Measurements from ENCODE around the gene GYPC. TPM values are rescaled to one million over a fixed set of nuclear protein-coding genes. Genes with fewer than 3 reads are reported as not detected.

Gene GYPC
- polyA plus RNA-seq, 1 donor (not counting 4 experiments of a cell fraction or from before 2014, with no cell fraction given): not detected

GRCh38 chr2:126656431-126657147 lies 631 bp downstream of the GYPC start:
- TF ChIP-seq EZH2 (IDR thresholded peaks at IDR 0.05; ENCODE audit: low read length) (no peak), CTCF (optimal IDR thresholded peaks at IDR 0.05 in 1 of 3, IDR thresholded peaks at IDR 0.05 in 1 of 3, conservative IDR thresholded peaks at IDR 0.05 in 1 of 3; ENCODE audit: extremely low read depth in 1 of 3, insufficient read depth in 2 of 3, low read length in 3 of 3) (no peak)
- no peaks in the 10 kb centered on the region for H3K9me3 ChIP-seq (ENCODE audit: control insufficient read depth, low read depth, low read length)
- H3K4me1 ChIP-seq (ENCODE audit: control insufficient read depth, extremely low read depth, insufficient read depth, low read length): no peaks in the 10 kb centered on the region
- H3K4me3 ChIP-seq (ENCODE audit: control insufficient read depth in 2 of 3, extremely low read depth in 1 of 3, insufficient read depth in 2 of 3, low read depth in 1 of 3, low read length in 3 of 3): no peak overlapping the region
- H4K20me1 ChIP-seq (ENCODE audit: control insufficient read depth, extremely low read depth, insufficient read depth, low read length): no peaks in the 10 kb centered on the region
- no peaks in the 10 kb centered on the region for H3K9me1 ChIP-seq (ENCODE audit: control insufficient read depth, extremely low read depth, insufficient read depth, low read length)
- H3K27me3 ChIP-seq (ENCODE audit: control insufficient read depth, extremely low read depth, insufficient read depth, low read length): peaks cover 8% of the 10 kb centered on the region
- H3K36me3 ChIP-seq (ENCODE audit: control insufficient read depth in 2 of 2, extremely low read depth in 1 of 2, insufficient read depth in 2 of 2, low read length in 2 of 2): no peaks in the 10 kb centered on the region
- no peak overlapping the region for H2AFZ ChIP-seq (ENCODE audit: control insufficient read depth, low read length)
- dilution Hi-C loops (cut with MboI; ENCODE audit: extremely low pct_ligation_motif_present, low sequenced_read_pairs): no loop called here
- H3K27ac ChIP-seq (ENCODE audit: control insufficient read depth, insufficient read depth, low read length): no peak overlapping the region
- H3K4me2 ChIP-seq (ENCODE audit: control insufficient read depth, extremely low read depth, insufficient read depth, low read depth, low read length): peak overlapping the region; percentile 16
- FAIRE-seq (no peak), DNase-seq (ENCODE audit: low read depth, low spot score) (no peak)
- H3K79me2 ChIP-seq (ENCODE audit: control insufficient read depth, insufficient read depth, low read length): no peaks in the 10 kb centered on the region
- H3K9ac ChIP-seq (ENCODE audit: control insufficient read depth, extremely low read depth, insufficient read depth, low read length): no peak overlapping the region

- no peak overlapping the region for H3K4me2 ChIP-seq (ENCODE audit: control insufficient read depth, extremely low read depth, insufficient read depth, low read depth, low read length)
- no peak overlapping the region for H3K4me3 ChIP-seq (ENCODE audit: control insufficient read depth in 2 of 3, extremely low read depth in 1 of 3, insufficient read depth in 2 of 3, low read depth in 1 of 3, low read length in 3 of 3)
- no peaks in the 10 kb centered on the region for H3K36me3 ChIP-seq (ENCODE audit: control insufficient read depth in 2 of 2, extremely low read depth in 1 of 2, insufficient read depth in 2 of 2, low read length in 2 of 2)
- dilution Hi-C loops (cut with MboI; ENCODE audit: extremely low pct_ligation_motif_present, low sequenced_read_pairs): no loop called here
- peaks cover 8% of the 10 kb centered on the region for H3K27me3 ChIP-seq (ENCODE audit: control insufficient read depth, extremely low read depth, insufficient read depth, low read length)
- no peak for TF ChIP-seq EZH2 (IDR thresholded peaks at IDR 0.05; ENCODE audit: low read length)
- TF ChIP-seq CTCF (optimal IDR thresholded peaks at IDR 0.05 in 1 of 3, IDR thresholded peaks at IDR 0.05 in 1 of 3, conservative IDR thresholded peaks at IDR 0.05 in 1 of 3; ENCODE audit: extremely low read depth in 1 of 3, insufficient read depth in 2 of 3, low read length in 3 of 3): no peak
- H3K4me1 ChIP-seq (ENCODE audit: control insufficient read depth, extremely low read depth, insufficient read depth, low read length): no peaks in the 10 kb centered on the region
- H4K20me1 ChIP-seq (ENCODE audit: control insufficient read depth, extremely low read depth, insufficient read depth, low read length): no peaks in the 10 kb centered on the region
- H3K9me1 ChIP-seq (ENCODE audit: control insufficient read depth, extremely low read depth, insufficient read depth, low read length): no peaks in the 10 kb centered on the region
- H3K27ac ChIP-seq (ENCODE audit: control insufficient read depth, insufficient read depth, low read length): no peak overlapping the region
- FAIRE-seq: no peak
- DNase-seq (ENCODE audit: low read depth, low spot score): no peak
- no peaks in the 10 kb centered on the region for H3K9me3 ChIP-seq (ENCODE audit: control insufficient read depth, low read depth, low read length)
- no peak overlapping the region for H3K9ac ChIP-seq (ENCODE audit: control insufficient read depth, extremely low read depth, insufficient read depth, low read length)
- H3K79me2 ChIP-seq (ENCODE audit: control insufficient read depth, insufficient read depth, low read length): no peaks in the 10 kb centered on the region
- H2AFZ ChIP-seq (ENCODE audit: control insufficient read depth, low read length): no peak overlapping the region
Observed at GRCh38 chr2:126657148-126657635, 1.2 kb downstream of the GYPC start.

Measured in keratinocyte (primary cell).